Measurements from ENCODE around the gene ALDH3A2.

- TF ChIP-seq REST (IDR thresholded peaks at IDR 0.05; ENCODE audit: insufficient read depth in 1 of 2, low read depth in 2 of 2, low read length in 2 of 2): no peak
- TF ChIP-seq TAF1 (IDR thresholded peaks at IDR 0.05; ENCODE audit: borderline replicate concordance, insufficient read depth, low read length): no peak
- TF ChIP-seq POLR2AphosphoS5 (IDR thresholded peaks at IDR 0.05; ENCODE audit: low read depth, low read length): no peak
Measured at GRCh38 chr17:19656851-19657581, 8.5 kb downstream of the ALDH3A2 start.

Measured in PFSK-1 (cell line).